Activated CD8-positive, alpha-beta T cell treated with anti-CD3 and anti-CD28 coated beads for 36 hours (primary cell): Measurements from ENCODE around the gene SPDYE3. TPM values are rescaled to one million over a fixed set of nuclear protein-coding genes. Genes with fewer than 3 reads are reported as not detected.
A peak's percentile ranks its signal among the peaks of the same experiment; 100 is the strongest.

Experiments used
- ATAC-seq: fragments of 200-7000 bp; cut with Tn5 transposase; one replicate; pipeline ENCODE4 v1.10.0; 2021; ENCODE audit warnings: mild to moderate bottlenecking, moderate library complexity
- CTCF ChIA-PET: fragments of 350-600 bp; sonication (Branson Sonifier 250); formaldehyde crosslinking; loops from one replicate; lab custom pipeline; 2021; ENCODE audit warnings: antibody characterized with exemption; lab: Charles Lee
- POLR2A ChIA-PET: fragments of 350-600 bp; sonication (Branson Sonifier 250); formaldehyde crosslinking; loops from one replicate; lab custom pipeline; 2021; ENCODE audit warnings: antibody characterized with exemption; lab: Charles Lee
- DNase-seq: peaks from one replicate; pipeline ENCODE4 v3.0.0-alpha.2; 2020
- H3K27ac Mint-ChIP-seq: one replicate; pipeline ENCODE4 v1.8.0; 2021; ENCODE audit warnings: mild to moderate bottlenecking, mixed read lengths
- H3K27me3 Mint-ChIP-seq: one replicate; pipeline ENCODE4 v1.8.0; 2021; ENCODE audit warnings: mixed read lengths
- H3K36me3 Mint-ChIP-seq: one replicate; pipeline ENCODE4 v1.8.0; 2021; ENCODE audit warnings: low read depth, mixed read lengths
- H3K4me1 Mint-ChIP-seq: one replicate; pipeline ENCODE4 v1.8.0; 2021; ENCODE audit warnings: low read depth, mixed read lengths
- H3K4me3 Mint-ChIP-seq: one replicate; pipeline ENCODE4 v1.8.0; 2021; ENCODE audit warnings: mild to moderate bottlenecking, moderate library complexity, mixed read lengths
- H3K9me3 Mint-ChIP-seq: one replicate; pipeline ENCODE4 v1.8.0; 2021; ENCODE audit warnings: mixed read lengths
- intact Hi-C: fragments of 100-400 bp; cut with micrococcal nuclease; formaldehyde crosslinking; loops from one replicate; pipeline ENCODE4 v1.10.0; 2022
- total RNA-seq, 2 experiments: library from RNA; stranded (reverse); gene quantifications; one replicate each; pipeline ENCODE4 v1.2.3, GENCODE V29; 2021
- TF ChIP-seq, protein P1 (sequence below): fragments of 200-600 bp; IDR thresholded peaks from one replicate; pipeline ENCODE4 v1.8.0; 2022; ENCODE audit warnings: antibody characterized with exemption, mild to moderate bottlenecking

Gene SPDYE3
- total RNA-seq, 2 experiments from 2014 or later, result not detected

- ATAC-seq (peak; percentile 73), DNase-seq (peak; percentile 81)
- Mint-ChIP-seq H3K4me3 (peak overlapping the region; percentile 36), H3K27me3 (no peaks in the 10 kb centered on the region), H3K9me3 (no peaks in the 10 kb centered on the region), H3K27ac (peak overlapping the region; percentile 89), H3K4me1 (peaks cover 37% of the 10 kb centered on the region), H3K36me3 (peaks cover 52% of the 10 kb centered on the region)
- ChIA-PET CTCF (interaction anchor here (0.7 to 1.7 kb wide), 5 partner anchors 9 to 165 kb away, joined by 3 to 6 read pairs (median 3); no protein-coding TSS in a partner anchor), POLR2A (interaction anchor here (1.0 to 4.3 kb wide), 3 partner anchors 9 to 36 kb away, joined by 3 to 26 read pairs (median 3); no protein-coding TSS in a partner anchor)
- intact Hi-C loops, result no loop called here
- TF ChIP-seq, protein P1, sequence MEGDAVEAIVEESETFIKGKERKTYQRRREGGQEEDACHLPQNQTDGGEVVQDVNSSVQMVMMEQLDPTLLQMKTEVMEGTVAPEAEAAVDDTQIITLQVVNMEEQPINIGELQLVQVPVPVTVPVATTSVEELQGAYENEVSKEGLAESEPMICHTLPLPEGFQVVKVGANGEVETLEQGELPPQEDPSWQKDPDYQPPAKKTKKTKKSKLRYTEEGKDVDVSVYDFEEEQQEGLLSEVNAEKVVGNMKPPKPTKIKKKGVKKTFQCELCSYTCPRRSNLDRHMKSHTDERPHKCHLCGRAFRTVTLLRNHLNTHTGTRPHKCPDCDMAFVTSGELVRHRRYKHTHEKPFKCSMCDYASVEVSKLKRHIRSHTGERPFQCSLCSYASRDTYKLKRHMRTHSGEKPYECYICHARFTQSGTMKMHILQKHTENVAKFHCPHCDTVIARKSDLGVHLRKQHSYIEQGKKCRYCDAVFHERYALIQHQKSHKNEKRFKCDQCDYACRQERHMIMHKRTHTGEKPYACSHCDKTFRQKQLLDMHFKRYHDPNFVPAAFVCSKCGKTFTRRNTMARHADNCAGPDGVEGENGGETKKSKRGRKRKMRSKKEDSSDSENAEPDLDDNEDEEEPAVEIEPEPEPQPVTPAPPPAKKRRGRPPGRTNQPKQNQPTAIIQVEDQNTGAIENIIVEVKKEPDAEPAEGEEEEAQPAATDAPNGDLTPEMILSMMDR, result no peak
Observed at GRCh38 chr7:100353685-100354330, 46.3 kb downstream of the SPDYE3 start.

GRCh38 chr7:100356416-100357068 is 49.0 kb downstream of the SPDYE3 start:
- H3K4me3 Mint-ChIP-seq, result no peak overlapping the region
- ATAC-seq, result no peak
- intact Hi-C loops, result no loop called here
- TF ChIP-seq, protein P1, result no peak
- CTCF ChIA-PET, result no interaction called here
- DNase-seq, result no peak
- H3K9me3 Mint-ChIP-seq, result no peaks in the 10 kb centered on the region
- peaks cover 50% of the 10 kb centered on the region for H3K36me3 Mint-ChIP-seq
- no peaks in the 10 kb centered on the region for H3K27me3 Mint-ChIP-seq
- H3K27ac Mint-ChIP-seq, result peak overlapping the region; percentile 46
- POLR2A ChIA-PET, result interaction anchor here (1.4 kb wide), 1 partner anchor 9 kb away, joined by 5 read pairs; no protein-coding TSS in a partner anchor
- H3K4me1 Mint-ChIP-seq, result peaks cover 23% of the 10 kb centered on the region

DNA sequence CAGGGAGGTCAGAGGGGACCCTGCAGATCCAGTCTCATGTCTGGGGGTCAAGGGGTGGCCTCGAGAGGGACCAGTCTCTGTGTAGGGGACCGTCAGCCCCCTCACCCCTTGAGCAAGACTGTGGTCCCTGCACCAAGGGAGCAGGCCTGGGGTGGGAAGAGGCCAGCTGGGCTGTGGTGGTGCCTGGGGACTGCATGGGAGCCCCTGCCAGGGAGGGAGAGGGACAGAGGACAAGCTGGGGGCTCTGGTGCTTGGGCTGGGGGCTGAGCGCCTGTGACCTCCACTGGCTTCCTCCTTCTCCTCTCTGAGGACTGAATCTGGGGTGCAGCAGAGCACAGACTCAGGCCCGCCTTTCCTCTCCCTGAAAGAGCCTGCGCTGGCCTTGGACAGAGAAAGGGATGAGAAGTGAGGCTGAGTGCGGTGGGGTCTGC is 49.6 kb downstream of the SPDYE3 start:
- ATAC-seq (no peak), DNase-seq (no peak)
- no peaks in the 10 kb centered on the region for H3K9me3 Mint-ChIP-seq
- POLR2A ChIA-PET, result interaction anchor here (1.4 kb wide), 1 partner anchor 10 kb away, joined by 5 read pairs; no protein-coding TSS in a partner anchor
- H3K36me3 Mint-ChIP-seq, result peaks cover 53% of the 10 kb centered on the region
- no peak overlapping the region for H3K4me3 Mint-ChIP-seq
- intact Hi-C loops, result no loop called here
- peaks cover 19% of the 10 kb centered on the region for H3K4me1 Mint-ChIP-seq
- CTCF ChIA-PET, result no interaction called here
- TF ChIP-seq, protein P1, result no peak
- H3K27me3 Mint-ChIP-seq, result no peaks in the 10 kb centered on the region
- H3K27ac Mint-ChIP-seq, result peak overlapping the region; percentile 11

GRCh38 chr7:100358027-100358856 is 50.7 kb downstream of the SPDYE3 start, which contains the start of gene PILRB:
Gene PILRB, plus strand, starts transcription at chr7:100358117. Its CDS starts 186 bp downstream, at chr7:100358303.
- intact Hi-C loops, result no loop called here

More at GRCh38 chr7:100358027-100358856, 50.7 kb downstream of the SPDYE3 start, which contains the start of gene PILRB:
- TF ChIP-seq, protein P1, result no peak
- ChIA-PET POLR2A (no interaction called here), CTCF (interaction anchor here (1.5 kb wide), 2 partner anchors 49 to 58 kb away, joined by 4 to 7 read pairs; no protein-coding TSS in a partner anchor)
- peaks cover 63% of the 10 kb centered on the region for H3K36me3 Mint-ChIP-seq
- no peaks in the 10 kb centered on the region for H3K27me3 Mint-ChIP-seq
- H3K4me1 Mint-ChIP-seq, result peaks cover 11% of the 10 kb centered on the region
- no peak within 1 kb of the TSS for H3K4me3 Mint-ChIP-seq
- DNase-seq, result no peak
- no peak for ATAC-seq
- H3K9me3 Mint-ChIP-seq, result no peaks in the 10 kb centered on the region
- peak within 1 kb of the TSS; percentile 11 for H3K27ac Mint-ChIP-seq
